NCI-H2029 treated with DMSO at 0.1 percent for 48 hours (cell line): Measurements from ENCODE around the gene KRTAP2-4.
"Not testable (repeated sequence)": the region's sequence is repeated elsewhere in the genome, so short reads cannot be mapped to it uniquely, and the experiment has no call there.

Source experiments
- DNase-seq: peaks from one replicate; lab custom pipeline; 2025; lab: John Stamatoyannopoulos, UW

The KRTAP2-4 gene, protein sequence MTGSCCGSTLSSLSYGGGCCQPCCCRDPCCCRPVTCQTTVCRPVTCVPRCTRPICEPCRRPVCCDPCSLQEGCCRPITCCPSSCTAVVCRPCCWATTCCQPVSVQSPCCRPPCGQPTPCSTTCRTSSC

DNA sequence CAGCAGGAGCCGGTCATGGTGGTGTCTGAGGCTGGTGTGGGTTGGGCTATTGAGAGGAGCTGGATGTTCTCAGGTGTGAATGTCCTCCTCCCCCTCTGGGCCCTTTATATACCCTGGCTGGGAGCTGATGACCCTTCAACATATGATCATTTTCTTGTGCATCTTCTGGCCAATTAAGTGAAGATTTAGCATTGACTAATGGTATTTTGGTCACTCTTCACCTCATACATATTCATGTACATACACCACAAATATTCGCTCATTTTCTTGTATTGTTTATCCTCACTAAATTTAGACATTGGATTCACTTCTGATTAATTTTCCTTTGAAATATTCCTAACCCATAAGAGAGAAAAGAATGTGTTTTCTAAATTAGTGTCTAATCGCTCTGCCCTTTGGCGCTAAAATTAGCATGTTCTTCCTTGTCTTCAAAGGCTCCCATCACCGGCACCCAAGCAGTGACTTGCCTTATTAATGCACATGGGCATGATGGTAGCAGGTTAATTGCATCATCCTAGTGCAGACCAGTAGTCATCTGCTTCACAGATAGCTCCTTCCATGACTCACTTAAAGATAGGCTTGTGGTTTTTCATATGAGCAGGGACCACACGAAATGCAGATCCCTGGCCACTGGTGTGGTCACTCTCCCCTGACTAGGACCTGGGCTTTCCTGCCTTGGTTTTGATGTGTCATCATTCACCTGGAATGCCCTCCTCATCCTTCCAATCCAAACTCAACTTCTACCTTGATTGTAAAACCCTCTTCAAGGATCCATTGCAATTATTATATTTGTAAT, at the start of gene KRTAP2-4:
TSS of gene KRTAP2-4 (minus strand) at position 51 of the 796 bp plus-strand sequence. CDS start at position 17, 34 bp downstream.
- DNase-seq: no peak

DNA sequence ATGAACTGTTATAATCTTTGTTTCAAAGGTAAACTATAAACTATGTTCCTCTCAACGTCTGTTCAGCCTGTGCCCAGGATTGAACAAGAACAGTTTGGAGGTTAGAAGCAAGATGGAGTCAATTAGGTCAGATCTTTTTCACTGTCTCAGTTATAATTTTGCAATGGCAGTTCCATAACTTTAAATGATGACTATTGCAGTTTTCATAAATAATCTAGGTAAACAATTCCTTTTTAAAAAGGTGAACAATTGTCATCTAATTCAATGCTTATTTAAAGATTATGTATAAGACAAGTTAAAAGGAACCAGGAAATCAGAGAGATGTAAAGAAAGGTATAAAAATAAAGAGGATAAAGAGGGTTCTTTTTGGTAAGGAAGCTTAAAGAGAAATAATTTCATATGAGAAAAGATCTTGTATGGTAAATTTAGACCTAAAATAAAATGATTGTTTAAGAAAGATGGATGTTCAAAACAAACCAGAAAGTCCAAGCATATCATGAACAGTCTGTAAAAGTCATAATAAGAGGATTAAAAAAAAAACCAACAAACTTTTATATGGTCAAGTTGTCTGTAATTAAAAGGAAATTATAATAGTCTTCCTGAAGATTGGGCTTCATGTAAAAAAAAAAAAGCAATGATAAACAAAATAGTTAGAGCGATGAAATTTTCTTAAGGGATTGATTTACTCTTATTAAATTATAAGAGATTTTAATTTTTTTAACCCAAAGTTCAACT, 45.6 kb upstream of the KRTAP2-4 start:
- no peak for DNase-seq

DNA sequence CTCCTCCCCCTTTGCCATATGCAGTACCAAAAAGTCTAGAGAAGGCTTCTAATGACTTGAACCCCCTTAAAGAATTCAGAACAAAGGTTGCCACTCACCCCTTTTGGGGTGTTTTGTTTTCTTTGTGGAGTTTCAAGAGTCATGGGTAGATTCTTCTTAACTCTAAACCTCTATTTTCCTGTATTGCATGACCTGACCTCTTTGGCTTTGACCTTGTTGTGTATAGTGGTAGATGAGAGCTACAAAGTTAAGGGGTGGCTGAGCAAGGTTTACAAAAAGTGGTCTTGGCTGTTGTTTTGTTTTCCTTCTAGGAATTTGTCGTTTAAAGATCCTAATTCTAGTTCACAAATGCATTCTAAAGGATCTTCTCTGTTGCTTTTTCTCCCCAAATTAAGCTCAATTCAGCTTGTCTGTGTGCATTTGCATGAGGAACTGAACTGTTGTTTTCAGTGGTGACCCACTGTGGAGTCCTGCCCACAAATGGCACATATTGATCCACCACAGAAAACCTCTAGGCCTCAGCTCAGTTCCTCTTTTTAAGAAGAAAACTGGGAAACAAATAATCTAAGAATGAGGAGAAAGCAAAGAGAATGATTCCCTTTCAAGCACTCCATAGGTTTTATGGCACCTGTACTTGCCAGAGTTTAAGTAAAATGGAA, 43.2 kb upstream of the KRTAP2-4 start:
- DNase-seq: not testable (repeated sequence)

DNA sequence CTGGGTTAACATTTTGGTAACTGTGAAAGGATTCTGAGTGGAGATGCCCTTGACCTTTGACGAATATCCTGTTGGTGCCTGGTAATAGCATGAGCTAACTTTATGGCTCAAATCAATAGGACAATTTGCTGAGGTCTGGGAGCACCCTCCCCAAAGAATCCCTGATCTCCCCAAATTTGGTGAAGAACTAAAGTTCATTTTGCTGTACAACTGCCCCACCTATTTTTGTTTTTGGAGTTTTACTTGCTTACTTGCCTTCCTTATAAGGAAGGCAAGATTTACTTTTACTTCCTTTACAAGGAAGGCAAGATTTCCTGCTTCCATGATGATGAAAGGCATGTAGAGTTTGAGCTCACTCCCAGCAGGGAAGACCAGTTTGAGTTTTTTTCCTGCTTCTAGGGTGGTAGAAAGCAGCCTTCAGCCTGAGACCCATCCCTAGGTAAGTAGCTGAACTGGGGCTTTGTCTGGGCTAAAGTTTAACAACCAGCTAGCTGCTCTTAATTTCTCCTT, 42.3 kb upstream of the KRTAP2-4 start:
- no peak for DNase-seq

DNA sequence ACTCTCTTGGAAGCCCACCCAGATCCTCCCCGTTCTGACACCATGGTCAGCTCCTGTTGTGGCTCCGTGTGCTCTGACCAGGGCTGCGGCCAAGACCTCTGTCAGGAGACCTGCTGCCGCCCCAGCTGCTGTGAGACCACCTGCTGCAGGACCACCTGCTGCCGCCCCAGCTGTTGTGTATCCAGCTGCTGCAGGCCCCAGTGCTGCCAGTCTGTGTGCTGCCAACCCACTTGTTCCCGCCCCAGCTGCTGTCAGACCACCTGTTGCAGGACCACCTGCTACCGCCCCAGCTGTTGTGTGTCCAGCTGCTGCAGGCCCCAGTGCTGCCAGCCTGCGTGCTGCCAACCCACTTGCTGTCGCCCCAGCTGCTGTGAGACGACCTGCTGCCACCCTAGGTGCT, 39.7 kb upstream of the KRTAP2-4 start, which contains the start of gene KRTAP4-9:
TSS of gene KRTAP4-9 (plus strand) at position 43 of the 400 bp plus-strand sequence. CDS start at position 43, 0 bp downstream.
- not testable (repeated sequence) for DNase-seq

DNA sequence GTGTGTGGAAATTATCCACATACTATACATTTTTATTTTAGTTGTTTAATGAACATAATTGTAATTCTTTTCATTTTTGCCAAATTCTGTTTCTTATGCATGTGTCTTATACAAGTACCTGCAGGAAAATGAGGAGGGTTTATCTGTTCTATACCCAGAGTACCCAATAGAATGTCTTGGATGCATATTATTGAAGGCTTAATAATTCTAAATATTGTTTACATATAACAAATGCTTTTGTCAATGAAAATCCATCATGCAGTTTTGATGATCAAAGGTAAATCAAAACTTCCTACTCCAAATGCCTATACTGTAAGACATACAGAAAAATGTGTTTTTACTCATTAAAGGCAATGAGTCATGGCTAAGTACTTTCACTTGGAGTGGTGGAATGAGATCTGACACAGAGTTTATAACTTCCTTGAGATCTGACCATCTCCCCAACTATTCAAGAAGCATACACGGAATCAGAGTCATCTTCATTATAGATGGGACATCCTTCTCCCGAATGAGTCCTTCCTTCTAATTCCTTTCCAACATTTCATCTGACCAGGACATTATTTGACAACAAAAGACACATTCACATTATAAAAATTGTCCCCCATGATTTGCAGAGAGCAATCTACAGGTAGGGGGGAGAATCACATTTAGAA, 38.8 kb upstream of the KRTAP2-4 start:
- DNase-seq: not testable (repeated sequence)

DNA sequence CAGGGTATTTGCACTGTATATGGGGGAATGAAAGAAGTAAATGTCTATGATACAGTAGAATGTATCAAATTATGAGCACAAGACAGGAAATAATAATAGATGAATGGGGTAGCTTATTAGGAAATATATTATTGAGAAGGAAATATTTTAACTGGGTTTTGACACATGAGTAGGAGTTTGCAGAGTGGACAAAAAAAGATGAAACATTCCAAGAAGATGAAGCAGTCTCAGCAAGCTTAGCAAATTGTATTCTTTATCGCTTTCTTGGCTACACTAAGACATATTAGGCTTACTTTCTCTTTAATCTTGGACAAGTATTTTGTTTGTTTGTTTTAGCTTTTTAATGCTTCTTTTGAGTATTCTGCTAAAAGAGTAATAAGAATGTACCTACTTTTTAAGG, 38.2 kb upstream of the KRTAP2-4 start:
- DNase-seq: no peak

DNA sequence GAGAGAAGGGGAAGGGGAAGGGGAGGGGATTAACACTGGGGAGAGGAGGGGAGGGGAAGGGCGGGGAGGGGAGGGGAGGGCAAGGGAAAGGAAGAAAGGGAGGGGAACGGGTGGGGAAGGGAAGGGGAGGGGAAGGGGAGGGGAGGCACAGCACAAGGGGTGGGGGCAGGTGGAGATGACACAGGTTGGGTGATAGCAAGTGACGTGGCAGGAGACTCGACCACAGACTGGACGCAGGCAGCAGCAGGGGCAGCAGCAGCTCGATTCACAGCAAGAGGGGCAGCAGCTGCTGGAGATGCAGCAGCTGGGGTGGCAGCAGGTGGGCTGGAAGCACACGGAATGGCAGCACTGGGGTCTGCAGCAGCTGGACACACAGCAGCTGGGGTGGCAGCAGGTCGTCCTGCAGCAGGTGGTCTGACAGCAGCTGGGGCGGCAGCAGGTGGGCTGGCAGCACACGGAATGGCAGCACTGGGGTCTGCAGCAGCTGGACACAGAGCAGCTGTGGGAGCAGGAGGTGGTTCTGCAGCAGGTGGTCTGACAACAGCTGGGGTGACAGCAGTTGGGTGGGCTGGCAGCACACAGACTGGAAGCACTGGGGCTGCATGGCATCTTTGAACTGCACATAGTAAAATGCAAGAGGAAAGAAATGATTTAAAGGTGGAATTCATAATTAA, 36.0 kb upstream of the KRTAP2-4 start, which contains the start of gene KRTAP4-16:
TSS of gene KRTAP4-16 (minus strand) at position 624 of the 674 bp plus-strand sequence. CDS start at position 624, 0 bp downstream.
- no peak for DNase-seq

DNA sequence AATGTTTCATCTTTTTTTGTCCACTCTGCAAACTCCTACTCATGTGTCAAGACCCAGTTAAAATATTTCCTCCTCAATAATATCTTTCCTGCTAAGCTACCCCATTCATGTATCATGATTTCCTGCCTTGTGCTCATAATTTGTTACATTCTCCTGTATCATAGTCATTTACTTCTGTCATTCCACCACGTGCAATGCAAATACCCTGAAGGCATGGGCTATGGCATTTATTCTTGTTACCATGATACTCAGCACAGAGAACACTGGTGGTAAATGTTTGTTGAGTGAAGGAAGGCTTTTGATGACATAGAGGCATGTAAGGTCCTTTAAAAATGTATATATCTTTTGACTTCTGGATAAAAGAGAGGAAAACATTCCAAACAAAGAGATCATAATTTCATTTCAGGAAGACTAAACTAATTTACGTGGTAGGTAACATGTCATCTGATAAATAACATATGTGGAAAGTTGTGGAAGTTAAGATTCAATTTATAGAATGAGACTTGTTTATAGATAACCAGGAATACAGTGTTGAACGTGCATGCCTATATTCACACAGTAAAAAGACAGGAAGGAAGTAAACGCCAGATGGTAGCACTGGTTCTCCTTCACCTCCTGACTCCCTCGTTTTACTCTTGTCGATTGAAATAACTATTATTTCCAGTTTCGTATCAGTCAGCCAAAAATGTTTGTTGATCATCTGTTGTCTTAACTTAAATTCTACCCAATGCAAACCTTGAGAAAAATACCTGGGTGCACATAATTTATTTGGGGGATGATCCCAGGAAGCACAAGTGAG, 34.2 kb upstream of the KRTAP2-4 start:
- DNase-seq: not testable (repeated sequence)

DNA sequence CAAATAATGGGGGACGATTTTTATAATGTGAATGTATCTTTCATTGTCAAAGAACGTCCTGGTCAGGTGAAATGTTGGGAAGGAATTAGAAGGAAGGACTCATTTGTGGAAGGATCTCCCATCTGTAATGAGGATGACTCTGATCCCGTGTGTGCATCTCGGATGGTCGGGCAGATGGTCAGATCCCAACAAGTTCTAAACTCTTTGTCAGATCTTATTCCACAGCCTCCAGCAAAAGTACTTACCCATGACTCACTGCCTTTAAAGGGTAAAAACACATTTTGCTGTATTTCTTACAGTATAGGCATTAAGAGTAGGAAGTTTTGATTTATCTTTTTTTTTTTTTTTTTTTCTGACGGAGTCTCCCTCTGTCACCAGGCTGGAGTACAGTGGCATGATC, 32.8 kb upstream of the KRTAP2-4 start:
- DNase-seq: no peak

DNA sequence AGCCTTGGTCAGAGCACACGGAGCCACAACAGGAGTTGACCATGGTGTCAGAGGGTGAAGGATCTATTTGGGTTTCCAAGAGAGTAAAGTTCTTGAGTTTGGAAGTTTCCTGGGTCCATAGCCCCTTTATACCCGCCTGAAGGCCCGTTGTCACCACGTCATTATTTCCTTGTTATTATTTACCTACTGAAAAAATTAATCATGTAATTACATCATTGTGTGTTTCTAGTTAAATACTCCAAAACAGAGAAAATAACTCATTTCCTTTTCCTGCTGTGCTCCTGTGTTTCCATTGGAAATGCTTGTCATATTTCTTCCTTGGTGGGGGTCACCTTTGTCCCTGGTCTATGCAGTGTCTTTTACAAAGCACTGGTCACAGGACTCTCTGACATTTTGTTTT, 32.4 kb upstream of the KRTAP2-4 start, which contains the start of gene KRTAP4-8:
TSS of gene KRTAP4-8 (minus strand) at position 101 of the 400 bp plus-strand sequence. CDS start at position 43, 58 bp downstream.
- no peak for DNase-seq

DNA sequence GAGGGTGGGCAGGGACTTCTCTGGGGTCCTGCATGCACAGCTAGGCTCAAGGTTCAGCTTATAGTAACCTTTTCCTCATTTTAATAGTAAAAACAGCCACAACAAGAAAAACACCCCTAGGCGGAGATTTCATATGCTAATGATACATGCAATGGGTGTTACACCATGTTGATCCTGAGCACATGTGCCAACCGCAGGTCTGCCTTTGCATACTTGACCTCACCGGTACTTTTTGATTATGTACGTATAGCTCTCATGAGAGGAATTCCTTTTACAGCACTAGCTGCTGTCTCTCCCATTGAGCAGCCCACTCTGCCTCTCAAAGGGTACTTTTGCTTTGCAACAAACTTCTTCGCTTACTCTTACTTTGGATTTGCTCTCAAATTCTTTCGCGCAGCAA, 30.4 kb upstream of the KRTAP2-4 start:
- no peak for DNase-seq

DNA sequence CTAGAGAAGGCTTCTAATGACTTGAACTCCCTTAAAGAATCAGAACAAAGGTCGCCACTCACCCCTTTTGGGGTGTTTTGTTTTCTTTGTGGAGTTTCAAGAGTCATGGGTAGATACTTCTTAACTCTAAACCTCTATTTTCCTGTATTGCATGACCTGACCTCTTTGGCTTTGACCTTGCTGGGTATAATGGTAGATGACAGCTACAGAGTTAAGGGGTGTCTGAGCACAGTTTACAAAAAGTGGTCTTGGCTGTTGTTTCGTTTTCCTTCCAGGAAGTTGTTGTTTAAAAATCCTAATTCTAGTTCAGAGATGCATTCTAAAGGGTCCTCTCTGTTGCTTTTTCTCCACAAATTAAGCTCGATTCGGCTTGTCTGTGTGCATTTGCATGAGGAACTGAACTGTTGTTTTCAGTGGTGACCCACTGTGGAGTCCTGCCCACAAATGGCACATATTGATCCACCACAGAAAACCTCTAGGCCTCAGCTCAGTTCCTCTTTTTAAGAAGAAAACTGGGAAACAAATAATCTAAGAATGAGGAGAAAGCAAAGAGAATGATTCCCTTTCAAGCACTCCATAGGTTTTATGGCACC, 23.2 kb upstream of the KRTAP2-4 start:
- DNase-seq: not testable (repeated sequence)

DNA sequence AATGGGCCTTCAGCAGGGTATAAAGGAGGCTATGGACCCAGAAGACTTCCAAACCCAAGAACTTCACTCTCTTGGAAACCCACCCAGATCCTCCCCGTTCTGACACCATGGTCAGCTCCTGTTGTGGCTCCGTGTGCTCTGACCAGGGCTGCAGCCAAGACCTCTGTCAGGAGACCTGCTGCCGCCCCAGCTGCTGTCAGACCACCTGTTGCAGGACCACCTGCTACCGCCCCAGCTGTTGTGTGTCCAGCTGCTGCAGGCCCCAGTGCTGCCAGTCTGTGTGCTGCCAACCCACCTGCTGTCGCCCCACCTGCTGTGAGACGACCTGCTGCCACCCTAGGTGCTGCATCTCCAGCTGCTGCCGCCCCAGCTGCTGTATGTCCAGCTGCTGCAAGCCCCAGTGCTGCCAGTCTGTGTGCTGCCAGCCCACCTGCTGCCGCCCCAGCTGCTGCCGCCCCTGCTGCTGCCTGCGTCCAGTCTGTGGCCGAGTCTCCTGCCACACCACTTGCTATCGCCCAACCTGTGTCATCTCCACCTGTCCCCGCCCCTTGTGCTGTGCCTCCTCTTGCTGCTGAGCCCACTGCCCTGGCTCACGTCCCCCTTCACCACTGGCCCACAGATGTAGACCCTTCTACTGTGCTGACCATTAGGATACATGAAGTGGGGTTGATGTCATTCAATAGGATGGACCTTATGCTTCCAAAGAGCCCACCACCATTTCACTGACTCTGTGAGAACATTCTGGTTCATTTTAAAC, 18.6 kb upstream of the KRTAP2-4 start, which contains the start of gene KRTAP4-7:
TSS of gene KRTAP4-7 (plus strand) at position 51 of the 757 bp plus-strand sequence. CDS start at position 108, 57 bp downstream.
- DNase-seq: not testable (repeated sequence)

DNA sequence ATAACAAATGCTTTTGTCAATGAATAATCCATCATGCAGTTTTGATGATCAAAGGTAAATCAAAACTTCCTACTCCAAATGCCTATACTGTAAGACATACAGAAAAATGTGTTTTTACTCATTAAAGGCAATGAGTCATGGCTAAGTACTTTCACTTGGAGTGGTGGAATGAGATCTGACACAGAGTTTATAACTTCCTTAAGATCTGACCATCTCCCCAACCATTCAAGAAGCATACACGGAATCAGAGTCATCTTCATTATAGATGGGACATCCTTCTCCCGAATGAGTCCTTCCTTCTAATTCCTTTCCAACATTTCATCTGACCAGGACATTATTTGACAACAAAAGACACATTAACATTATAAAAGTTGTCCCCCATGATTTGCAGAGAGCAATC, 17.7 kb upstream of the KRTAP2-4 start:
- not testable (repeated sequence) for DNase-seq

DNA sequence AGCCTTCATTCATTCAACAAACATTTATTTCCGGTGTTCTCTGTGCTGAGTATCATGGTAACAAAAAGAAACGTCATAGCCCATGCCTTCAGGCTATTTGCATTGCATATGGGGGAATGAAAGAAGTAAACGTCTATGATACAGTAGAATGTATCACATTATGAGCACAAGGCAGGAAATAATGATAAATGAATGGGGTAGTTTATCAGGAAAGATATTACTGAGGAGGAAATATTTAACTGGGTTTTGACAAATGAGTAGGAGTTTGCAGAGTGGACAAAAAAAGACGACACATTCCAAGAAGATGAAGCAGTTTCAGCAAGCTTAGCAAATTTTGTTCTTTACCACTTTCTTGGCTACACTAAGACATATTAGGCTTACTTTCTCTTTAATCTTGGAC, 16.9 kb upstream of the KRTAP2-4 start:
- DNase-seq: no peak

DNA sequence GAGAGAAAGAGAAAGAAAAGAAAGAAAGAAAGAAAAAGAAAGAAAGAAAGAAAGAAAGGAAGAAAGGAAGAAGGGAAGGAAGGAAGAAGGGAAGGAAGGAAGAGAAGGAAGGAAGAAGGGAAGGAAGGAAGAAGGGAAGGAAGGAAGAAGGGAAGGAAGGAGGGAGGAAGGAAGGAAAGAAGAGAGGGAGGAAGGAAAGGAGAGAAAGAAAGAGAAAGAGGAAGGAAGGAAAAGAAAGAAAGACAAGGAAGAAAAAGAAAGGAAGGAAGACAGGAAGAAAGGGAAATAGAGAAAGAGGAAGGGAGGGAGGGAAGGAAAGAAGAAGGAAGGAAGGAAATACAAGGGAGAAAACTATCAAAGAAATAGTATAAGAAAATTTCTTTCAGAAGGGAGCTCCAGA, 11.1 kb upstream of the KRTAP2-4 start:
- DNase-seq: no peak

DNA sequence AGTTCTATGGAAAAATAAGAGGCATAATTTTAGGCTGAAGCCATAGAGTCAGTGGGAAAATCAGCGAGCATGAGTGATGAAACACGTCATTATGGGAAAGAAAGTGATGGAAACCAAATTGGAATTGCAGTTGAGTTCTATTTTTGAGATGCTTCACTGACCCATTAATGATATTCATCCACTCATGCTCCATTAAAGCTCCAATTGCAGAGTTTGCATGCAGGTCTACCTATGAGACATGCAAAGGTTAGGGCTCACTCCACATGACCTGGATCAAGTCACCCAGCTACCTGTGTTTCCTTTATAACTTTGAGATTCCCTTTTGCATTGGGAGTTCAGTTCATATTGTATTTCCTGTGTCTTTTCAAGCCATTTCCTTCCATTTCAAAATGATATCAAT, 8.0 kb upstream of the KRTAP2-4 start:
- no peak for DNase-seq
